ENCODE results near the gene CELF5.

CELF5 gene

GRCh38 chr19:3179739-3180293, 44.6 kb upstream of the CELF5 start:
- TF ChIP-seq CTCF (IDR thresholded peaks at IDR 0.05; ENCODE audit: low read depth, low read length), result no peak
- DNase-seq (ENCODE audit: low read depth in 2 of 2), result no peak
- no peak overlapping the region for H3K4me3 ChIP-seq (replicated peaks in 1 of 2; ENCODE audit: low read depth in 2 of 2, low read length in 2 of 2)

- H3K4me3 ChIP-seq (replicated peaks in 1 of 2; ENCODE audit: low read depth in 2 of 2, low read length in 2 of 2), result no peak overlapping the region
- no peak for DNase-seq (ENCODE audit: low read depth in 2 of 2)
- TF ChIP-seq CTCF (IDR thresholded peaks at IDR 0.05; ENCODE audit: low read depth, low read length), result no peak
These were observed 40.5 kb upstream of the CELF5 start for GRCh38 chr19:3183721-3184641.

- DNase-seq (ENCODE audit: low read depth in 2 of 2), result peak in 1 of 2 donors; percentile 75
- peak overlapping the region; percentile 44 to 94 for H3K4me3 ChIP-seq (replicated peaks in 1 of 2; ENCODE audit: low read depth in 2 of 2, low read length in 2 of 2)
- TF ChIP-seq CTCF (IDR thresholded peaks at IDR 0.05; ENCODE audit: low read depth, low read length), result no peak
These were observed 39.5 kb upstream of the CELF5 start for GRCh38 chr19:3184847-3185460.

- TF ChIP-seq CTCF (IDR thresholded peaks at IDR 0.05; ENCODE audit: low read depth, low read length), result no peak
- peak within 1 kb of the TSS; percentile 86 to 94 for H3K4me3 ChIP-seq (replicated peaks in 1 of 2; ENCODE audit: low read depth in 2 of 2, low read length in 2 of 2)
- DNase-seq (ENCODE audit: low read depth in 2 of 2), result peak; percentile 95 to 97
These were observed 38.9 kb upstream of the CELF5 start, which contains the start of gene NCLN for GRCh38 chr19:3185461-3186159. Gene NCLN, plus strand, starts transcription at chr19:3185930. Its CDS starts 101 bp downstream, at chr19:3186031.

GRCh38 chr19:3186160-3186688, 38.2 kb upstream of the CELF5 start:
- no peak for DNase-seq (ENCODE audit: low read depth in 2 of 2)

More at GRCh38 chr19:3186160-3186688, 38.2 kb upstream of the CELF5 start:
- TF ChIP-seq CTCF (IDR thresholded peaks at IDR 0.05; ENCODE audit: low read depth, low read length), result no peak
- H3K4me3 ChIP-seq (replicated peaks in 1 of 2; ENCODE audit: low read depth in 2 of 2, low read length in 2 of 2), result peak overlapping the region; percentile 86 to 94
